OCI-LY3 (cell line): Measurements from ENCODE around the gene ONECUT1.

Source experiments
- H2AFZ ChIP-seq: fragments of 200-600, 300-600 bp; shearing (Covaris generic); 2 replicates; pipeline ENCODE4 v1.6.0; 2014; ENCODE audit warnings: antibody characterized with exemption, low read depth, low read length
- H3K27ac ChIP-seq: fragments of 200-600, 300-600 bp; sonication (generic); 2 replicates; pipeline ENCODE4 v1.5.1; 2014; ENCODE audit warnings: mild to moderate bottlenecking, low read length, moderate library complexity, mixed read lengths
- H3K27me3 ChIP-seq: fragments of 200-600, 300-600 bp; sonication (generic); 2 replicates; pipeline ENCODE4 v1.6.1; 2014; ENCODE audit warnings: low read depth, low read length, mixed read lengths
- H3K36me3 ChIP-seq: fragments of 200-600, 300-600 bp; sonication (generic); replicated peaks from 2 replicates; pipeline ENCODE3; 2014; ENCODE audit warnings: low read depth, low read length, mixed read lengths
- H3K4me1 ChIP-seq: fragments of 300-600, 200-600 bp; sonication (generic); 2 replicates; pipeline ENCODE4 v1.6.1; 2014; ENCODE audit warnings: low read length, mixed read lengths
- H3K4me2 ChIP-seq: fragments of 200-600, 300-600 bp; sonication (generic); 2 replicates; pipeline ENCODE4 v1.6.1; 2014; ENCODE audit warnings: low read length, mixed read lengths
- H3K4me3 ChIP-seq: fragments of 300-600, 200-600 bp; sonication (generic); 2 replicates; pipeline ENCODE4 v1.5.1; 2014; ENCODE audit warnings: antibody characterized with exemption, mild to moderate bottlenecking, low read length, moderate library complexity
- H3K79me2 ChIP-seq: fragments of 300-600, 200-600 bp; shearing (Covaris generic); 2 replicates; pipeline ENCODE4 v1.6.1; 2014; ENCODE audit warnings: mild to moderate bottlenecking, low read length, mixed read lengths
- H3K9ac ChIP-seq: fragments of 300-600, 200-600 bp; shearing (Covaris generic); 2 replicates; pipeline ENCODE4 v1.6.0; 2014; ENCODE audit warnings: mild to moderate bottlenecking, low read length, moderate library complexity
- H3K9me3 ChIP-seq: fragments of 200-600, 300-600 bp; shearing (Covaris generic); 2 replicates; pipeline ENCODE4 v1.6.1; 2014; ENCODE audit warnings: low read length, mixed read lengths; ENCODE audit not compliant: insufficient read depth
- H4K20me1 ChIP-seq: fragments of 200-600, 300-600 bp; sonication (generic); 2 replicates; pipeline ENCODE4 v1.6.1; 2016; ENCODE audit warnings: low read length, mixed read lengths; ENCODE audit not compliant: insufficient read depth
- CTCF ChIP-seq: fragments of 200-600, 300-600 bp; sonication (generic); IDR thresholded peaks from 2 replicates; pipeline ENCODE4 v1.5.1; 2014; ENCODE audit warnings: antibody characterized with exemption, low read length, low read depth
- EZH2phosphoT487 ChIP-seq: fragments of 200-600 bp; shearing (Covaris generic); IDR thresholded peaks from 2 replicates; pipeline ENCODE4 v1.6.1; 2018; ENCODE audit warnings: antibody characterized with exemption, mixed run types, low read depth

ONECUT1 gene

GRCh38 chr15:52730173-52730572 lies 60.0 kb downstream of the ONECUT1 start:
- H3K9ac ChIP-seq: peak overlapping the region; percentile 42; the same call in 1 of the 2 replicates
- peak overlapping the region; percentile 65 for H3K4me2 ChIP-seq
- H4K20me1 ChIP-seq: no peaks in the 10 kb centered on the region
- peak overlapping the region; percentile 18; the same call in 1 of the 2 replicates for H3K27ac ChIP-seq
- peak overlapping the region; percentile 99 for H2AFZ ChIP-seq
- TF ChIP-seq EZH2phosphoT487: no peak
- peak; percentile 57 for TF ChIP-seq CTCF
- H3K27me3 ChIP-seq: no peaks in the 10 kb centered on the region
- no peaks in the 10 kb centered on the region for H3K36me3 ChIP-seq
- no peaks in the 10 kb centered on the region for H3K79me2 ChIP-seq
- H3K9me3 ChIP-seq: no peaks in the 10 kb centered on the region
- peak overlapping the region; percentile 12; the same call in 1 of the 2 replicates for H3K4me3 ChIP-seq
- H3K4me1 ChIP-seq: peaks cover 35% of the 10 kb centered on the region

DNA sequence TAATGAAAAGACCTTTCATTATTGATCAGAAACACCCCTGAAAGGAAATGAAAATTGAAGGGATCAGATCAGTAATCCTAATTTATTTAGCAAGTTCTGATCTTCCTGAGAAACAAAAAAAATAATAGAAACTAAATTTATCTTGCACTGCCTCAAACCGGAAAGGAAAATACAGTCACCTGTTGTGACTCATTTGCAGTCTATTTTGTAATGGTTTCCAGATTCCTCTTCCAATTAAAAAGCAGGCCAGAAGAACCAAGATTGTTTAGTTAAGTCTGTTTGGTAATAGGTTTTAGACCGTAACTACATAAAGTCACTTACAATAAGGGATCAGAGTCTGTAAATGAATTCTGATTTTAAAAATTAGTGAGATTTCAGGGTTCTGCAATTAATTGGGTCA lies 61.2 kb downstream of the ONECUT1 start:
- Histone ChIP-seq H3K27ac (no peak overlapping the region), H3K9me3 (no peaks in the 10 kb centered on the region), H3K27me3 (no peaks in the 10 kb centered on the region), H3K4me3 (no peak overlapping the region), H3K4me1 (peaks cover 35% of the 10 kb centered on the region), H3K4me2 (0 out of 2 replicates have a peak overlapping the region, but pooled peaks have one; percentile 6), H3K9ac (no peak overlapping the region), H2AFZ (no peak overlapping the region), H3K36me3 (no peaks in the 10 kb centered on the region), H3K79me2 (no peaks in the 10 kb centered on the region), H4K20me1 (no peaks in the 10 kb centered on the region)
- no peak for TF ChIP-seq EZH2phosphoT487
- no peak for TF ChIP-seq CTCF

DNA sequence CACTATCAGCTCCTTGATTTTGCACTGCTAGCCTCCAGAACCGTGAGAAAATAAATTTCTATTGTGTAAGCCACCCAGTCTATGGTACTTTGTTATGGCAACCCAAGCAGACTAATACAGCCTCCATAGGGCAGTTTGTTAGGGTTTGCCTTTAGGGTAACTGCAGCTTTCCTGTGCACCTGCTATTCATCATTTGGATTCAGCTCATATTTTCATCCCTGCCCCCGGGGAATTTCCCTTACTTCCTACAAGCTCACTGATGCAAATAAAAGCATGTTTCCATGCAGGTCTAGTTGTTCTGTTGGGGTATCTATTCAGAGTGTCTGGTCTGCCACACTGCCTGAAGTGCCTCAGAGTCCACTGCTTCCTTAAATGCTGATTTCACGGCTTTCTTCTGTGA lies 62.3 kb downstream of the ONECUT1 start:
- Histone ChIP-seq H3K36me3 (no peaks in the 10 kb centered on the region), H3K9me3 (no peaks in the 10 kb centered on the region), H3K27me3 (no peaks in the 10 kb centered on the region), H3K27ac (no peak overlapping the region), H3K9ac (no peak overlapping the region), H3K4me2 (0 out of 2 replicates have a peak overlapping the region, but pooled peaks have one; percentile 2), H4K20me1 (no peaks in the 10 kb centered on the region), H2AFZ (no peak overlapping the region), H3K79me2 (no peaks in the 10 kb centered on the region), H3K4me1 (peaks cover 35% of the 10 kb centered on the region), H3K4me3 (no peak overlapping the region)
- TF ChIP-seq CTCF: no peak
- no peak for TF ChIP-seq EZH2phosphoT487

DNA sequence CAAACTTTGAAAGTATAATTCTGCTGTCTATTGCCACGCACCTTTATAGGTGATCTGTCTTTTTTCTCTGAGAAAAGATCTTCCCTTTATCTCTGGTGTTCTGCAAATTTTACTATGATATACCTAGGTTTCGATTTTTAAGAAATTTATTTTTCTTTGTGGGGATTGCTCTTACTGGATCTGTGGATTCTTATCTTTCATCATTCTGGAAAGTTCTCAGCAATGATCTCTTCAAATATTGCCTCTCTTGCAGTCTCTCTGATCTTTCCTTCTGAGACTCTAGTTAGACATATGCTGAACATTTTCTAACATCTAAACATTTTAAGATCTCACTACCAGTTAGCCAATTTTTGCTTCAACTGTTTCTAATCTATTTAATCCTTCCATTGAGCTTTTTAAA lies 63.9 kb downstream of the ONECUT1 start:
- H3K79me2 ChIP-seq: no peaks in the 10 kb centered on the region

More for the DNA sequence above, 63.9 kb downstream of the ONECUT1 start:
- Histone ChIP-seq H3K27ac (no peak overlapping the region), H3K4me2 (no peak overlapping the region), H3K4me3 (no peak overlapping the region), H3K9me3 (no peaks in the 10 kb centered on the region), H3K4me1 (peaks cover 32% of the 10 kb centered on the region), H4K20me1 (no peaks in the 10 kb centered on the region), H3K9ac (no peak overlapping the region), H3K36me3 (no peaks in the 10 kb centered on the region), H2AFZ (no peak overlapping the region), H3K27me3 (peaks cover 1% of the 10 kb centered on the region; the same call in 1 of the 2 replicates)
- no peak for TF ChIP-seq EZH2phosphoT487
- TF ChIP-seq CTCF: no peak
